Germinal center (tissue), 1 donor: Measurements from ENCODE around the gene TMEM154.

ENCODE experiments used
- DNase-seq: peaks from one replicate; pipeline ENCODE4 v3.0.0; 2012; ENCODE audit warnings: mixed read lengths, low spot score

Gene TMEM154

DNA sequence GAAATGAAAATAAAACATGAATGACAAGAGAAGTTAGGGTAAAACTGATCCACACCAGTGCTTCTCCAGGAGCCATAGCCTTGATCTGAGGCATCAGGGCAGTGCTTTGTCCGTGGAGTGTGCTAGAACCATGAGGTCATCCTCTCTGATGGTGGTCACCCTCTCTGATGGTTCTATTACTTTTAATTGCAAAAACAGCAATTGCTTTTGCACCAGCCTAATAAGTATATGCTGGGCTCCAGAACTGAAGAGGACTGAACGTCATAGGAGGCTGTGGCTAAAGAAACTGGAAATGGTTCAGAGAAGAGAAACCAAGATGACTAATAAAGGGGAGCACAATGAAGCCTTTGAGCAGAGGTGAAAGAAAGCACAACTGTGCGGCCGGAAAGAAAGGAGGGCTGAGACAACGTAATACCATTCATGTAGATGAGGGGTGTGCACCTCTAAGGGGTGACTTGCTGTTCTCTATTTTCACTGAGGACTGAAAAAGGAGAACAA is 17.0 kb upstream of the TMEM154 start:
- peak; percentile 54 for DNase-seq

DNA sequence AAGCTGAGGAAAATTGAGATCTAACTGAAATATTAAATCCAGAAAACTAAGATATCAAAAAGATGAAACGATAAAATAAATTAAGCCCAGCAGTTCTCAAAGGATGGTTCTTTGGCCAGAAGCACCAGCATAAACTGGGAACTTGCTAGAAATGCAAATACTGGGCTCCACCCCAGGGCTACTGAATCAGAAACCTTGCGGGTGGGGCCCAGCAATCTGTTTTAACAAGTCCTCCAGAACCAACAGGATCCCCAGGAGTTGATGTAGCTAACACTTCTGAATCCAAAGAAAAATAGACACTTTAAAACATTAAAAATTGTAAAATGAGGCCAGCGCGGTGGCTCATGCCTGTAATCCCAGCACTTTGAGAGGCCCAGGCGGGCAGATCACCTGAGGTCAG is 14.1 kb upstream of the TMEM154 start:
- DNase-seq, result no peak

DNA sequence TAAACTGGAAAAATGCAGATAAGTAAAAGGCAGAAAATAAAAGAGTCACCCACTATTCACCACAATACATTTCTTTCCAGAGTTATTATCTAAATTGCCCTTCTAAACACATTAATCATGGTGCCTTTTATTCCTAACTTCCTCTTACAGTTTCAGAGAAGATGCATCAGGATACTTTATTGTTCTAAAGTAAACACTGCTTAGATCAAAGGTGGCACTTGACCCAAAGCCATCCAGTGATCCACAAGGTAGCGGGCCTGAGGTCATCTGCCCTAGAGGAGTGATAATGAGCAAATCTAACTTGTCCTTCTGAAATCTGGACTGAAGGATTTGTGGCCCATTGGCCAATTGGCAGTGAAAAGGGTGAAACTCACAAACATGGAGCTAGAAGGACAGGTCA is 12.0 kb upstream of the TMEM154 start:
- DNase-seq, result no peak

DNA sequence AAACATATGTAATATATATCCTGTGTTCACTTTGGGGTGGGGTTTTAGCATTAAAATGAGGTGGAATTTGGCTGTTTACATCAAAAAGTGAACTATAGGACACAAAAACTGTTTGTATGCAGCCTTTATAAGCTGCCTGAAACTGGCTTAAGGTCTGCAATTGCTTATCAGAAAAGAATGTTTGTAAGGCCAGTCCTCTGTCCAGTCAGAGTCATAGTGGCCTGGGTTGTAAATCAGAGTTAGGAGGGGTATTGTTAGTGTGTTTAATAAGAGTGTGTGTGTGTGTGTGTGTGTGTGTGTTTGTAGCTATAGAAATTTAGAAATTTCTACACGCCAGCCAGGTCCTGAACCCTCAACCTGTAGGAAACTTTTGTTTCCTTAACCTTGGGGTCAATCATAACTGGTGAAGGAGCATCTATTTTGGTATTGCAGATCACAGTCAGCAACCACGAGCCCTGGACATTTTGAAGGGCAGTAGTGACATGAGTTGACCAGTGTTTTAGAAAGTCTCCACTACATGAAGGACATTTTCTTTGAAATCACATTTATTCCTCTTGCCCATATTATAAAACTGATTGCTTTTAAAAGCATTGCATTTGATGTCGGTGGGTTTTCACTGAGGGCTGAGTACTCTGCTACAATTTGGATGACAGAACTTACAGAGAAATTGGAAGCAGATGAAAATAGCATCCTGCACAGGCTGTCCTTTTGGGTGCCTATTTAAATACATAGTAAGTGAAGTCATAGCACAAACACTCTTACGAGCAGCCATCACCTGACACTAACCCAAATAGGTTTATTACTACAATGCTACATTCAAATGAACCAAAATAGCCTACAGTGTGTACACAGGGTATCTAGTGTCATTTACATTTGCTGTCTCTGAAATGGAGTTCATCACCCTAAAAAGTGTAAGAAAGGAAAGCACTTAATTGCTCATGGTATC is 11.2 kb upstream of the TMEM154 start:
- no peak for DNase-seq

DNA sequence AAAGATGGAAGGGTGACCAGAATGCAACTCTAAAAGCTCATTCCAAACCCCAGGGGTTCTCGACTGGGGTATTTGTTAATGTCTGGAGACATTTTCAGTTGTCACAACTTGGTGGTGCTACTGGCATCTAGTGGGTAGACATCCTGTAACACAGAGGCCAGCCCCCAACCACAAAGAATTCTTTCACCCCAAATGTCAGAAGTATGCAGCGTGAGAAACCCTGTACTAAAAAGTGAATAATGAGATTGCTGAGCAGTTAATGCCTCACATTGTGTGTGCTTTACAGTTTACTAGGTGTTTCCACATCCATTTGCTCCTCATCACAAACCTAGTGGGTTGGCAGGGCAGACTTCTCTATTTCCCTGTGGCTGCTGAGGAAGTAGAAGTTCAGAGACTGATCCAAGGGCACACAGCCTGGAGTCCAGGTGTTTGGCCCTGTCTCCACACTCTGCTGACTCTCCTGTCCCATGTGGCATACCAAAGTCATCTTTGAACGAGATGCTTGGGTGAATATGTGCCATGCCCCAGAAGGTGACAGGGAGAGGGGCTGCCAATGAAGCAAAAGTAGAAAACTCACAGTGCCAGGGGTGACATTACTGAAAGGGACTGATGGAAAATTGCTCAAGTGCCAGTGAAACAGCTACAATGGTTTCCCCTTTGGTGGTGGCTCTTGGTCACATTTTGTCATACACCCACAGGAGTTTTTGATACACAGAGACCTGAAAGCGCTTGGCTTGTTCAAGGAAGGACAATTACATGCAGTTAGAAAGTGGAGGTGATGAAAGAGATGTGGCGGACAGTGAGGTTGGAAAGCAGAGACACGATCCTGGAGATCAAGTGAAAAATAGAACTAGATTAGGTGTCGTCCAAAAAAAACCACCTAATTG is 10.1 kb upstream of the TMEM154 start:
- DNase-seq, result peak; percentile 62

DNA sequence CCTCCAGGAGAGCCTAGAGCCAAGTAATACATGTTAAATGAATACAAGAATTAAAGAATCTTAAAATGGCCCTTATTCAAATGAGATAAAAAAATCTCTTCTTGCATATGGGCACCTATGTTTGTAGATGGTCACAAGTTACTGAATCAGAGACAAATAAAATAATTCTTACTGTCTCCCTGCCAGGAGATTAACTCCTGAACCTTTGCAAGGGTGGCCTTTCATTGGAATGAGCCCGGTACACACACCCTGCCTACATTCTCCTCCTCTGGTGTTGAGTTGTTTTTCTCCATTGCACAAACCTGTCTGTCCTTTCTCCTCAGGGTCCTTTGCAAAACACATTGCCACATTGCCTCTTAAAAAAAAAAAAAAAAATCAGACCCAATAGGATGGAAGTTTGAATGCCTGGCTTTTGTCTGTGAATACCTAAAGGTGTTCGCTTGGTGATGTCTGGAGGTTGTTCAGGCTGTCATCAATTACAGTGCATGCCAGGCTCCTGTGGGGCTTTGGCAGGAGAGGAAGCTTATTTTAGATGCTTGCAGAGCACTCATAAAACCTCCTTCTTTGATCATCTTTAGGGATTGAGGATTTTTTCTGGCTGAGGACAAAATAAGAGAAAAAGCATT is 8.3 kb upstream of the TMEM154 start:
- no peak for DNase-seq

DNA sequence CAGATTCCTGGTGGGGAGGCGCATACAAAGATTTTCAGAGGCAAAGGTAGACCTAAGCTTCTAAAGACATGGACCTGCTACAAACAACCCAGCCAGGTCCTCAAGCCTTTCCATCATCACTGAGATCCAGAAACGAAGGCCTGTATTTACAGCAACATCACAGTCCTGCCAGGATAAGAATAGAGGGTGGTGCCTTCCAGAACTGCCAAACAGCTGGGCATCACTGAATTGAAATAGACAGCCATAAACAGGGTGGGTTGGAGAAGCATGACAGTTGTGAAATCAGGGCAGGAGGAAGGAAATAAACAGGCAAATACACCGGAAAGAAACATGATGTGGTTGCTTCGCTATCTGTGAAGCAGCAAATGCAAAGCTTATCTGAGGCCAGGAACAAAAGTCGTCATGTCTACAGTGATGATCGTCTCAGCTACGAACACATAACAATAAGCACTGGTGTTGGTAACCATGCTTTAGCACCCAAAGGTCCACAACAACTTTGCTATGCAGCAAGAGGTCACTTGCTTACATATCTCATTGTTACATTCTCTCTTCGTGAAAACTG is 6.7 kb upstream of the TMEM154 start:
- DNase-seq, result no peak

DNA sequence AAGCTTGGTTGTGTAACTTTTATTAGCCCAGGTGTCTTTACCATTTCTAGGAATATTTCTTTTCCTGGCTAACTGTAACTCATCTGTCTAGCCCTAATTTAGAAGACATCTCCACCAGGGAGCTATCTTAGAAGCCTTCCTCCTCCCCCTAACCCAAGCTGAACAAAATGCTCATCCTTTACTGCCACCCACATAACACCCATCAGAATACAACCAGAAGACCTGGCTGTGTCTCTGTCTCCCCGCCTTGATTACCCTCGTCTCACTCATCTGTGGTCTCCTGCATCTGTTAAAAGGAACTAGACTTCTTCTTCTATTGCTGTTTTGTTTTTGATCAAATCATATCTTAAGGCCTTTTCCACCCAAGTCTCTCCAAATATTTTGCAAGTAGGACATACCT is 4.8 kb upstream of the TMEM154 start:
- no peak for DNase-seq

DNA sequence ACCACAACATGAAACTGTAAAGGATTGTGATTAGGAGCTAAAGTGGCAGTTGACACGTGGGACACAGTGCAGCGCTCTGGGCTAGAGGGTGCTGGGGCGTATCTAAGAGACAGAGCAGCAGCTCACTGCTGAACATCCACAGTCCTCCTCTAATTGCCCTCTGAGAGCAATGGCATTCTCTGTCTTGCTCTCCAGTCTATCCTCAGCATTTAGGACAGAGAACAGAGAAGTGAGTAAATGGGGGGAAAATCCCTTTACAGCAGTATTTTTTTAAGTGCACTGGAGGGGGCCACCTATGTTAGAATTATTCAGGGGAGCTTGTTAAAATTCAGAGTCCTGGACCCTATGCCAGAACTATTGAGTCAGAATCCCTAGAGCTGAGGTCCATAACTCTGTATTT is 4.2 kb upstream of the TMEM154 start:
- DNase-seq, result no peak

DNA sequence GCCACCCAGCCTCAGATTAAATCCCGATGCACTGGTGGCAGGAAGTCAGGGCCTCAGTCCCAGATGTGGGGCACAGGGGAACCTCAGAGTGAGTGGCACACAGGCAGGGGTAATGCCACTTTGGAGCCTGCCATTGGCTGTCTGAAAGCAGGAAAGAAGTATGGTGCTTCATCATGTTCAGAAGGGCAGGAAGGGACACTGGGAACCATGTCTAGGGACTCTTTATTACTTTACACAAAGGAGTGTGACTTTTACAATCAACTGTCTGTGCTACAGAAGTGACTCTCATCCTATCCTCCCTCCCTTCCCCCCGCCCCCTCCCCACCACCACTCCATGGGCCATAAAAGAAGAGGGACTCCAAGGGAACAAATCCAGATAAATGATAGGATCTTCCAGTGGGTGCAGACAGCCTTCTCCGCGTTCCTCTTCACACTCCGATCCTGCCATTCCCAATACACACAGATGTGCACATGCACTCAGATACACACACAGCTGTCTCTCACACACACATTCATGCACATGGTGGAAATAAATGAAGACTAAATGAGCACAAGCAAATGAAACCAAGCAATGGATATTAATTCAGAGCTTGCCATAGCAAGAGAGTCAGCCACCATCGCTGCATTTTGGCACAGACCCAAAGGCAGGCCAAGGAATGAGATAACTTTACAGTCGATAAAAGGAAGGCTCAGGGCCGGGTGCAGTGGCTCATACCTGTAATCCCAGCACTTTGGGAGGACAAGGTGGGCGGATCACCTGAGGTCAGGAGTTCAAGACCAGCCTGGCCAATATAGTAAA is 2.5 kb upstream of the TMEM154 start:
- DNase-seq, result no peak

DNA sequence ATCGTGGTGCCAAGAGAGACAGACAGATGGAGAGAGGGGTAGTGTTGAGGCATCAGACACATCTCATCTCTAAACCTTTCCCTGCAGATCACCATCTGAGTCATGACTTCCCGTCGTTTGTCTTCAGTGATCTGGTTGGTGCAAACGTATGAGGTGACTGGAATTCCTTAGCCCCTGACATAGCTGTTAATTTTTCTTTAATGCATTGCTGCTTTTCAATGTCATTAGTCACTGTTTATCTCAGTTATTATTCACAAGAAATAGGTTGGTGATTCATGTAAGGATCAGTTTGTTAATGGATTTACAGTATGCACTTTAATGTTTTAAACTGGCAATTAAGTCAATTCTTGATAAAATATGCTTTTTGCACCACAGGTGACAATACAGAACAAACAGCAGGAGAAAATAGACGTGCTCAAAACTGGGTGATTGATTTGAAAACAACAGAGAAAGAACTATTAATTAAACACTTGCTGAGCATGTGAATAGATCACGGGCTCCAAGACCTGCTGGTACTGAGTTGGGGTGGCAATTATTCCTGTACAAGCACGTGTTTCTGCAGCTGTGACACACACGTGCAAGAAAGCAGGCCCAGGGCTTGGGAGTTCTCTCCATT is 1.3 kb upstream of the TMEM154 start:
- DNase-seq, result no peak

DNA sequence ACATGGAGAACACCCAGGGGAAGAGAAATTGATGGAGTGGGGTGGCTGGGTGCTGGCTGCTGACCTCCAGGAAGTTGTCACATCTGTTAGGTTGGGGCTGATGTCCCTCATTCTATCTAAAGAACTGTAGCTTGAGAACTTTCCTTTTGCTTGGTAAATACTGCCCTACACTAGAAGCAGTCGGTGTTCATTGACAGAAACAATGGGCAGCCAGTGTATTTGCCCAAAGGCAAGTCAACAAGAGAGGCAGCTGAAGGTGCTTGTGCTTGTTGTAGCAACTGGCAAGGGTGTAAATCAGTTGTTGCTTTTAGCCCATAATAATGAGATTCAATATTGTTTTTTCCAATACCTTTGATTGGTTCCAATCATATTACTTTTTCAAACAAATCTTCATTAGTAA is 956 bp downstream of the TMEM154 start:
- no peak for DNase-seq

DNA sequence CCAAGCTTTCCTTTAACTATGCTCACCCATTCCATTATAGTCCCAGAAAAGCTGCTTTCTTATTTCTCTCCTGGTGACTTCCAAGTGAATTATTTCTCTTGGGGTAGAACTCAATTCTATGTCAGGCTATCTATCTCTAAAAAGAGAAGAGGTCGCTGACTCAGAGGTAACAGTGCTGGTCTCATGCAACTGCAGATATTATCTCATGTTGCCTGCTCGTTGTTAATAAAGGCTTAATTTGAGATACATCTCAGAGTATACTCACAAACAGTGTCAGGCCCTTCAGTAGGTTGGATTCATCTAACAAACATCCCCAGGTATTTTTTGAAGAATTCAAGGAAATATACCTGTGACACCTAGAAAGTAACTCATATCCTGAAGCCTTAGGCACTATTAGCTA is 2.7 kb downstream of the TMEM154 start:
- DNase-seq, result no peak

DNA sequence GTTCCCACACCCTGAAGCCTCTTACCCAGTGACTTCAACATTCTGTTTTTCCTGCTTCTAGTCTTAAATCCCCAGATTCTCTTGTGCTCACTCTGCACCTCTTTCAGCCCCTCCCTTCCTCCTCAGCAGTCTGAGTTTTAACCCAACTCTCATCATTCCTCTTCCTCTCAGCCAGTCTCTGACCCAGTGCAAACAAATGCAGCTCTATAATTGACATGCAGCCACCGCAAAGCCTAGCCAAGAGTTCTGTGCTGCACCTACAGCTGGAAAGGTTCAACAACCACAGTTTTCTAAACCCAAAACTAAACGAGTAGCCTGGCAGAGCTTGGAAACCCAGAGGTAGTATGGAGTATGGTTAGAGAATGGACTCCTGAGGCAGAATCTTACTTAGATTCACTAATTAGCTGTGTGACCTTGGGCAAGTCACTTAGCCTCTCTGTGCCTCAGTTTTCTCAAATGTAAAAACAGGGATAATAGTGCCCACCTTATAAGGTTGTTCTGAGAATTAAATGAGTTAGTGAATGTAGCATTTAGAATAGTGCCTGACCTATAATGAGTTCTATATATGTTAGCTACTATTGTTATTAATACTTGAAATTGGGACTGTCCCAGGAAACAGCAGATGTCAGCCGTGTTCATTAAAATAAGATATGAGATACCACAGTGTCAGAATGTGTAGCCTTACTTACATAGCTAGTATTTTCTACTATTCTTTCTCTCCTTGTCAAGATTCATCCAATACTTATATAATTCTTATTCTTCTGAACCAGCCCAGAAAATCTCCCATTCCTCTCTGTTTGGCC is 3.5 kb downstream of the TMEM154 start:
- no peak for DNase-seq

DNA sequence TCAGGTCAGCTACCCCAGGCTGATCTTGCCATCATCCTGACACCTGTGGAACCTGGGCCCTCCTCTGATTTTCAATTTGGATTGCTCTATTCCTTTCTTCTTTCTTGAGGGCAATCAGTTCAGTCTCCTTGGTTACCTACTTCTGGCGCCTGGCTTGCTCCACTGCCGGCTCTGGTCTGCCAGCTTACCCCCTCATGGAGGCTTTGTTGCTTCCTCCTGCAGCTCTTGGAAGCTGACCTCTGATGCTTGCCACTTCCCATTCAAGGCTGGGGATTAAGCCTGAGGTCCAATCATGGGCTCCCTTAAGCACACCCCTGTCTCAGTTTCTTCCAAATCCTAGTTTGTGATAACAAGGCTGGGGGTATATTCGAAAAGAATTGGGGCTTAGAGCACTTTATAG is 5.4 kb downstream of the TMEM154 start:
- DNase-seq, result no peak

DNA sequence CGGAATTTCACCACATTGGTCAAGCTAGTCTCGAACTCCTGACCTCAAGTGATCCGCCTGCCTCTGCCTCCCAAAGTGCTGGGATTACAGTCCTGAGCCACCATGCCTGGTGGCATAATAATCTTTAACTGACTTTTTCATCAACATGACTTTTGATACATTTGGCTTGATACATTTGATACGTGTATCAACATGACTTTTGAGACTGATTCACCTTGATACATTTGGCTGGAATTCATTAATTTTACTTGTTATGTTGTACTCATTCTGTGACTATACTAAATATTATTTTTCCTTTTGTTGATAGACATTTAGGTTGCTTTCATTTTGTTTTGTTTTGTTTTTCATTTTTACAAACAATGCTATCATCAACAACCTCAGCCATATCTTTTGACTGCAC is 6.3 kb downstream of the TMEM154 start:
- DNase-seq, result no peak

DNA sequence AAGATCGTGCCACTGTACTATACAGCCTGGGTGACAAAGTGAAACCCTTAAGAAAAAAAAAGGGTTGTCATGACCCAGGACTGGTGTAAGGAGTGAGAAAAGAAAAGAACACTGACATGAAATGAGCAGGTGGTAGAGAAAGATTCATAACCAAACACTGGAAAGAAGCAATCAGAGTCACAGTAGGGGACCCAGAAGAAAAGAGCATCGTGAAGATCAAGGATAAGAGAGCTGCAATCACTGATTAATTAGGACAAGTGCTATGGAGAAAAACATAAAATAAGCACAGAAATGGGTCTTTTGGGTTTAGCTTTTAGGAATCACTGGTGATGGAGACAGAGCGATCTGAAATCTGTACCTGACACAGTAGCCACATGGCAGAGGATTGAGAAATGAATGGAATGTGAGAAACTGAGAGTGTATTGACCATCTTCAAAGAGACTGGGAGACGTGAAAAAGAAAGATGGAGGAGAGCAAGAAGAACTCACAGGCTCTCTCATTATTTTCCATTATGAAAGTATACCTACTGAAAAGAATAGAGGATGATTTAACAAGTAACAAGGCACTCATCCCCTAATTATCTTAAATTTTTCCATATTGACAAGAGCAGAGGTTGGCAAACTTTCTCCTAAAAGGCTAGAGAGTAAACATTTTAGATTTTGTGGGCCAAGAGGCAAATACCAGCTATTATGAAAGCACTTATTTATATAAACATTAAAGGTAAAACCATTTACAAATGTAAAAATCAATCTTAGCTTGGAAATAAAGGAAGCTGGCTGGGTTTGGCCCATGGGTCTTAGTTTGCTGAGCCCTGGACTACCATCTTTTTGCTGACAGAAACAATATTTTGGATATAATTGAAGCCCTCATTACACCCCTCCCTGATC is 7.3 kb downstream of the TMEM154 start:
- DNase-seq, result no peak

DNA sequence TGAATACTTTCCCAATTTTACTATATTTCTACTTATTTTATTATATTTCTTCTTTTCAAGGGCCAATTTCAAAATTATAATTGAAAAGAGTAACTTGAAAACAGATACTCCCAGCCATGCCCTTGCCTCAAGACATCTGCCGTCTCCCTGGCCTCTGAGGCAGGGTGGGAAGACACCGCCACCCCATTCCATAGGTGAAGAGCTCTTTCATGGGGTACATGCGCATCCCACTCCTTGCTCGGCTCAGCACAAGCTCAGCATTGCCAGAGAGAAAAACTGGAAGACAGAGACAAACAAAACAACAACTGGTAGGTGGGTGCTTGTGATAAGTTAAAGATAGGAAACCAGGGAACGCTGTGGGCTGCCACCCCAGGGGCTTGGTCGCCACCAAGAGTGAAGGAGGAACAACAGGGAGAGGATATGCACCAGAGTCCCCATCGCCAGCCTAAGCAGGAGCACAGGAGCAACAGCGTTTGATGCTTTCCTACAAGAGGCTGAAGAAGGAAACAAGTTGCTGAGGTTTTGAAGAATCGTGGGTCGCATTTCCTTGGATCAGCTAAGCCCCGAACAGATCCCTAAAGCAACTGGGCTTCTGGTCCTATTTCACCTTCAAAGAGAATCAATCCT is 11.3 kb downstream of the TMEM154 start:
- no peak for DNase-seq
